GM18519 (cell line): ENCODE data around the gene TUT4.

Experiments used
- ATAC-seq: cut with Tn5 transposase; IDR thresholded peaks from one replicate; pipeline ENCODE4 v1.9.1; 2021; ENCODE audit warnings: mild to moderate bottlenecking, moderate library complexity; ENCODE audit not compliant: unreplicated experiment, low FRiP score

Gene TUT4

DNA sequence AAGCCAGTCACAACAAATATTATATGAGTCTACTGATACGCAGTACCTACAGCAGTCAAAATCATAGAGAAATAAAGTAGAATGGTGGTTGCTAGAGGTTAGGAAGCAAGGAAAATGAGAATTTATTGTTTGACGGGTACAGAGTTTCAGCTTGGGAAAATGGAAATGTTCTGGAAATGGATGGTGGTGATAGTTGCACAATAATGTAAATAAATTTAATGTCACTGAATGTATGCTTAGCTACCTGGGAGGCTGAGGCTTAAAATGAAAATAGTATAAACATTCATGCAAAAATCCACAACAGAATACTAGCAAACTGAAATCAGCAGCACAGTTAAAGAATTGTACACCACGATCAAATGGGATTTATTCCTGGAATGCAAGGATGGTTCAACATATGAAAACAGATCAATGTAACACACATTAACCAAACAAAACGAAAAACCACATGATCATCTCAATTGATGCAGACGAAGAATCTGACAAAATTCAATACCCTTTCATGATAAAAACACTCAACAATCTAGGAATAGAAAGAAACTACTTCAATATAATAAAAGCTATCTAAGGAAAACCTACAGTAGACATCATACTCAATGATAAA, 10.7 kb downstream of the TUT4 start:
- ATAC-seq: no peak

DNA sequence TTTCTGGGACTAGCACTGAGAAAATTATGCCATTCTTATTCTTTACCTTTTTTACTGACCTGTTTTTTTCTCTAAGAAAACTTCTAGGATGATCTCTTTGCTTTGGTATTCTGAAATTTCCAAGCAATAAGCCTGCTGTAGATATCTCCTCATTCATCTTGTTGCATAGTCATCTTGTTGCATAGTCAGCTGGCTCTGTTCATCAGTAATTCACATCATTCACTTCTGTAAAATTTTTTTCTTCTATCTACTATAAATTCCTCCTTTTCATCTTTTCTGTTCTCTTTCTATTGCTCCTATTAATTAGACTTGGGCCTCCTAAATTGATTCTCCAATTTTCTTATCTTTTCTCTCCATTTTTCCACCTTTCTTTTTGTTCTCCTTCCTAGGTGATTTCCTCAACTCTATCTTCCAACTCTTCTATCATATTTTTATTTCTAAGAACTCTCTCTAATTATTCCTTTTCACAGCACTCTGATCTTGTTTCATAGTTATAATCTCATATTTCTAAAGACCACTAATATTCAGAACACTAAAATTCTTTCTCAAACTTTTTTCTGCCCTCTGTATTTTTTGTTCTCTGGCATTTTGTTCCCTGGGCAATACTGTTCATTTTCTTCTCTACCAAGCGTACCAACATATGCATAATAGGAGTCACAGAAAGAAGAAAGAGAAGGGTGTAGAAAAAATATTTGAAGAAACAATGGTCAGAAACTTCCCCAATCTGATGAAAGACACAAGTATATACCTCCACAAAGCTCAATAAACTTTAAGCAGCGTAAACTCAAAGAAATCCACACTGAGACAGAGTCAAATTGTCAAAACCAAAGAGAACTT, 17.7 kb downstream of the TUT4 start:
- no peak for ATAC-seq

DNA sequence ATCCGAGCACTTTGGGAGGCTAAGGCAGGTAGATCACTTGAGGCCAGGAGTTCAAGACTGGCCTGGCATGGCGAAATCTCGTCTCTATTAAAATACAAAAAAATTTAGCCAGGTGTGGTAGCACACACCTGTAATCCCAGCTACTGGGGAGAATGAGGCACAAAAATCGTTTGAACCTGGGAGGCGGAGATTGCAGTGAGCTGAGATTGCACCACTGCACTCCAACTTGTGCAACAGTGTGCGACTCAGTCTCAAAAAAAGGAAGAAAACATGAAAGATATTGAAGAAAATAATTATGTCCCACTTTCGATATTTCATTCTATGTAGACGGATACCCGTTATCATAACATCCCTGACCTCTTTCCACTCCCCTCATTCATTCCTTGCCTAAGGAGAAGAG, 19.2 kb downstream of the TUT4 start:
- no peak for ATAC-seq

DNA sequence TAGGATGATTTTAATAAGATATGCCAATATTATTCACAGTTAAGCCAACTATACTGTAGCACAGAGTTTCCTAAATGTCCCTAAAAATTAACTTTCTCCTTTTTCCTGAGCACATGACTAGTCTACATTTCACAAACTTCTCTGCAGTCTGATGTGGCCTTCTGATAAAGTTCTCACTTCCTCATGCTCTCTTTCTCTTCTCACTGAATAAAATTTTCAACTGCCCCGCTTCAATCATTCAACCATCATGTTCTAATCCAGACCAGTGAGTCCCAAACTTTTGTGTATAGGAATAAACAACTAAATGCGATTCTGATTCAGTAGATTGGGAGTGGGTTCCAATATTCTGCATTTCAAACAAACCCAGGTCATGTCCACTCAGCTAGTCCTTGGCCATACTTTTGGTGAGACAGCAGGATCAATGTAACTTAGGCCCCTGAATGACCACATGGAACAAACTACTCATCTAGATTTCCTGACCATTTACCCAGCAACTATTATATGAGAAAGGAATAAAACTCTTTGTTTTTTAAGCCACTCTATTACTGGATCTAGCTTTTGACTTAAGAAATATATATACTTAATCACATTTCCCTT, 20.1 kb downstream of the TUT4 start:
- no peak for ATAC-seq

DNA sequence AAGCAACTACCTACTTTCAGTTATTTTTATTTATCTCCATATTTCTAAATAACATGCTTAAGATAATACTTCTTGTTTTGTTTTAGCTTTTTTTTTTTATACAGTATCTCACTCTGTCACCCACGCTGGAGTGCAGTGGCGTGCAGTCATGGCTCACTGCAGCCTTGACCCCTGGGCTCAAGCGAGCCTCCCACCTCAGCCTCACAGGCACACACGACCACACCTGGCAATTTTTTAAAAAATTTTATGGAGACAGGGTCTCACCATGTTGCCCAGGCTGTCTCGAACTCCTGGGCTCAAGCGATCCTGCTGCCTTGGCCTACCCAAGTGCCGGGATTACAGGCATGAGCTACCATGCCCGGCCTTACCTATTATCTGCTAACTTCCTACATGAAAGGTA, 20.6 kb downstream of the TUT4 start:
- ATAC-seq: no peak

DNA sequence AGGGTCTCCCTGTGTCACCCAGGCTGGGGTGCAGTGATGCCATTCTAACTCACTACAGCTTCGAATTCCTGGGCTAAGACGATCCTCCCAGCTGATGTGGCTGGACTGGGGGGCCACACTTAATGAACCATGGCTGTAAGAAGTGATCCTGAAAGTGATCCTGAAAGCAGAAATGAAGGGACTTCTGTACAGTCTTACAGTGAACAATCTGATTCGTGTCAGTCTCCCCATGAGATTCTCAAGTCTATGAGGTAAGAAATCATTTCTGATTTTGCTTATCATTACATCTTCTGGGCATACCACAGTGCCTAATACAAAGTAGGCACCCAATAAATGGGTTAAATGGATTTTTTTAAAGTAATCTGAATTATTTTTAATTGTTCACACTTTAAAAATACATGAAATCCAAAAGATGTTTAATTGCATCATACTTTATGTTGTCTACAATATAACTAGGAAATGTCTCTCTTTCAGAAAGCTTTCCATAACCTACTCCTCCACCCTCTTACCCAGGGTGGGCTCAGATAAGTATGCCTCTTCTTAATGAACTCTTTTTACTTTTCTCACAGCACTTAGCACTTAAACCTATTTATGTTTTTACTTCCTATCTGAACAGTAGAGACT, 21.5 kb downstream of the TUT4 start:
- no peak for ATAC-seq

DNA sequence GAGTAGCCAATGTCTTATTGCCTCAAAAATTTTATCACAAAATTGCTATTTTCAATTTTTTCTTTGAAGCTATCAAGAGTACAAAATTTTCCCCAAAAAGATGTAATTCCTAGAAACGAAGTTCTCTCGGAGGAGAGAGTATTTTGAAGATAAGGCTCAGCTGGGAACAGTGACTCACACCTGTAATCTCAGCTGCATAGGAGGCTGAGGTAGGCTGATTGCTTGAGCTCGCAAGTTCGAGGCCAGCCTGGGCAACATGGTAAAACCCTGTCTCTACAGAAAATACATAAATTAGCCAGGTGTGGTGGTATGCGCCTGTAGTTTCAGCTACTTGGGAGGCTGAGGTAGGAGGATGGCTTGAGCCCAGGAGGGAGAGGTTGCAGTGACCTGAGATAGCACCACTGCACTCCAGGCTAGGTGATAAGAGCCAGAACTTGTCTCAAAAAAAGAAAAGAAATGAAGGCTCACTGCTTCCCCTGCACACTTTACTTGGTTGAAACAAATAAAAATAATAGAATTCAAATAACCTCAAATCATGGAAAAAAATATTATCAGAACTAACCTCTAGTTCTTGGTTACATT, 22.2 kb downstream of the TUT4 start:
- ATAC-seq: no peak

DNA sequence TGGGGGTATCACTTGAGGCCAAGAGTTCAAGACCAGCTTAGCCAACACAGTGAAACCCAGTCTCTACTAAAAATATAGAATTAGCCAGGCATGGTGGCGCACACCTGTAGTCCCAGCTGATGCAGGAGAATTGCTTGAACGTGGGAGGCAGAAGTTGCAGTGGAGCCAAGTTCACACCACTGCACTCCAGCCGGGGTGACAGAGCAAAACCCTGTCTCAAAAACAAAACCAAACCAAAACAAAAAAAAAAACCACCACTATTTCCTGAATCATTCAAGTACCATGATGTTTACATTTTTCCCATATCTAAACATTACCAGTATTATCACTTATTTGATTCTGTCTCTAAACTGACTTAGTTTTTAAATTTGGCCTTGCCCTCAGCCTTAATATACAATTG, 29.5 kb downstream of the TUT4 start:
- no peak for ATAC-seq

DNA sequence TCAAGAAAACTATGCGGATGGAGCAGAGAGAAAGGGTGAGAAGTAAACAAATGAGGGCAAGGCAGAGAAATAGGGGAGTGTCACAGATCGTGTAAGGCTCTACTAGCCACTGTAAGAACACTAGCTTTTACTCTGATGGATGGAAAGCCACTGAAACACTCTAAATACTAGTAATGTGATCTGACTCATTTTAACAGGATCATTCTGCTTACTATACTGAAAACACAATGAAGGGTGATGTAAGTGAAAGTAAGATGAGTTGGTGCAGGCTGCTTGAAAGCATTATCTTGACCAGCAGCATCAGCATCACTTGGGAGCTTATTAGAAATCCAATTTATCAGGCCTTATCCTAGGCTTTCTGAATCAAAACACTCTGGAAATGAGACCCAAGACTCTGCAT, 32.7 kb downstream of the TUT4 start:
- ATAC-seq: no peak

DNA sequence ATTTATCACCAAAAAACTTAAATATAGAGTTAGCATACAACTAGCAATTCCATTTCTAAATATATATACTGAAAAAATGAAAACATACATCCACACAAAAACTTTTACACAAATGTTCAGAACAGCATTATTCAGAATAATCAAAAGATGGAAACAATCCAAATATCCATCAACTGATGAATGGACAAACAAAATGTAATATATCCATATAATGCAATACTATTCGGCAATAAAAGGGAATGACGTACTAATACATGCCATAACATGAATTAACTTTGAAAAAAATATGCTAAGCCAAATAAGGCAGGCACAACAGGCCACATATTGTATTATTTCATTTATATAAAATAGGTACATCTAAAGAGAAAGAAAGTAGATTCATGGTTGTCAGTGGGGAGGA, 33.9 kb downstream of the TUT4 start:
- ATAC-seq: no peak

DNA sequence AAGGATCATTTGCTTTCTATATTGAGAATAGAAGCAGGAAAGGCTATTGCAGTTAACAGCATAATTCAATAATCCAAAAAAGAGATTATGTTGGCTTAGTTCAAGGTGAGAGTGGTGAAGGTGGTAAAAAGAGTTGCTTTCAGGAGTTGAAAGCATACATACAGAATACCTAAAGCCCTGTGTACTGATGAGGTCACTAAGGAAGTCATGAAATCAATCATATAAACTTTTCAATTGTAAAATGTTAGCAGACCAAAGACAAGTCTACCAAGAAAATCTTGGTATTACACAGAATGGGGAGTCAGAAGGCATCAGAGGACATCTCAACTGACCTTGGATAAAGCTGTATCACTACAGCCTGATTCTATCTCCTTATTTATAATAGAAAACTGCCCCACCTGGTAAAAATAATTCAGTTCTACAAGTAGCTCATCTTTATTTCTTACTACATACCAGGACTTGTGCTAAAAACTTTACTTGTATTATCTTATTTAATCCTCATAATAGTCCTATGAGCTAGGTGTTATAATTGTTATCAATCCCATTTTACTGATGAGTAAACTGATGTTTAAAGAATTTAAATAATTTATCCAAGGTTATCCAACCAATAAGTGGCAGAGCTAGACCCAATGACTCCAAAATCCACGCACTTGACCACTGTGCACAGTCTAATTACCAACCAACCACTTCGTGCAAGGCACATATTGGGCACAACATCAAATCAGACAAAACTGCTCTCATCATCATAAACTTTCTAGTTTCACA, 40.9 kb downstream of the TUT4 start:
- ATAC-seq: no peak

DNA sequence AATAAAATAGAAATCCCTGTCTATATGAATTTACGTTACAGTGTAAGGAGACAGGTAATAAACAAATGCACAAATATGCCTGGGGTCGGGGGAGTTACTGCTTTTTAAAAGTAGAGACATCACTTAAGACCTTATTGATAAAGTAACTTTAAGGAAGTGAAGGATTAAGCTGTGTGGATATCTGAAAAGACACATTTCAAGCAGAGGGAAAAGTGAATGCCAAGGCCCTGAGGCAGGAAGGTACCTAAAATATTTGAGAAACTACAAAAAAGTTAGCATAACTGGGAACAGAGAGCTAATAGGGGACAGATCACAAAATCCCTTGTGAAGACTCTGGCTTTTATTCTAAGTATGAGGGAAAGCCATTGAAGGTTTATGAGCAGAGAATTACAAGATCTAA, 41.5 kb downstream of the TUT4 start:
- no peak for ATAC-seq

DNA sequence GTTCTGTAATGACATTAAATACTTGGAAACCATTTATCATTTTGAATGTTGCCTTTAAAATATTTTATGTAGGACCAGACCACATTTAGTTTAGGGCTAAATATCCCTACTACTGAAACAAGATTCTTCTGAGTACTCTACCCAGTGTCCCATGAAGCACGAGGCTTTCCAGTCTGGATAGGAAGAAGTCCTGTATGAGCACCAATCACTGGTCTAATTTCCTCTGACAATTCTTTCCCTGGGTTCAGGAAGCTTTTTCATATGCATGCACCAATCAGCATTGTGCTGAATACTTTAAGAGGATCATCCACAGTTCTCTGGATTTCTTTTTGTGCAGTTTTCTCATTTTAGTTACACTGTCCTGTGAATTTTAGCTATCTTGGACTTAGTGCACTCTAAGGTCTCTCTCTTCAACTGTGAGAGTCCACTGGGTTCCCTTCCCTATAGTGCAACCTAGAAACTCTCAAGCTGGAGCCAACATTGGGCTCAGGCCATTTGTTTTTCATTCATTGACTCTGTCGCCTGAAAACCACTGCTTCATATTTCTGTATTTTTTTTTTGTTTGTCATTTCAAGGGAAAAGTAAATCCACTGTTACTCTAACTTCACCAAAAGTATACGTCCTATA, 45.9 kb downstream of the TUT4 start:
- ATAC-seq: no peak

DNA sequence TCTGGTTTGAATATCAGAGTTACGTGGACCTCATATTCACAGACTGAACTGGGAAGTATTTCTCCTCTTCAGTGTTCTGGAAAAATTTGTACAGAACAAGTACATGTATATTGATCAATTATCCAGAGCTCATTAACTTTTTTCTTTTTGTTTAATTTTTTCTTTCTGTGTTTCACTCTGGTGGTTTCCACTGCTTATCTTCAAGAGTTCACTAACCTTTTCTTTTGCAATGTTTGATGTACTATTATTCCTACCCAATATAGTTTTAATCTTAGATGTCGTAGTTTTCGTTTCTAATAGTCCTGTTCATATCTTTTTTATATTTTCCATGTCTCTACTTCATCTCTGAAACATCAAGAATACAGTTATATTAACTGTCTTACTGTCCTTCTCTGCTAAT, 46.5 kb downstream of the TUT4 start:
- ATAC-seq: no peak

DNA sequence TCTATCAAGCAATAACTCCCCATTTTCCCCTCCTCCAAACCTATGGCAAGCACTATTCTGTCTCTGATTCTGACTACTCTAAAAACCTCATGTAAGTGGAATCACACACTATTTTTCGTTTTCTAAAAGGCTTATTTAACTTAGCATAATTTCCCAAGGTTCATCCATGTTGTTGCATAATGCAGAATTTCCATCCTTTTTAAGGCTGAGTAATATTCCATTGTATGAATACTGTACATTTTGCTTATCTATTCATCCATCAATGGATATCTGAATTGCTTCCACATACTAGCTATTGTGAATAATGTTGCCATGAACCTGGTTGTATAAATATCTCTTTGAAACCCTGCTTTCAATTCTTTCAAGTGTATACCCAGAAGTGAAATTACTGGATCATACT, 48.2 kb downstream of the TUT4 start:
- ATAC-seq: no peak

DNA sequence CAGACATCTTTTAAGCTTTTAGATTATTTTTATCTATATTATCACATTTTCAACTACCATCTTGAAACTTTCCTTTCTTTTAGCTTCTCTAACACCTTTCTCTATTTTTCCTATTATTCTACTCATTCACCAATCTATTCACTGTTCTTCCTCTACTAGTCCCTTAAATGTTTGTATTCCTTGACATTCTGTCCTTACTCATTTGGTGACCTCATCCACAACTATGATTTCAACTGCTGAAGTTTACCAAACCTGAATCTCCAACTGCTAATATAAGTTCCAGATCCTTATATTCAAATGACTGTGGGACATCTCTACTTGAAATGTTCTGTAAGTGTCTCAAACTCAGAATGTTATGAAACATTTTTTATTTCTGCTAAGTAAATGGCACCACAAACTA, 49.2 kb downstream of the TUT4 start:
- ATAC-seq: no peak

DNA sequence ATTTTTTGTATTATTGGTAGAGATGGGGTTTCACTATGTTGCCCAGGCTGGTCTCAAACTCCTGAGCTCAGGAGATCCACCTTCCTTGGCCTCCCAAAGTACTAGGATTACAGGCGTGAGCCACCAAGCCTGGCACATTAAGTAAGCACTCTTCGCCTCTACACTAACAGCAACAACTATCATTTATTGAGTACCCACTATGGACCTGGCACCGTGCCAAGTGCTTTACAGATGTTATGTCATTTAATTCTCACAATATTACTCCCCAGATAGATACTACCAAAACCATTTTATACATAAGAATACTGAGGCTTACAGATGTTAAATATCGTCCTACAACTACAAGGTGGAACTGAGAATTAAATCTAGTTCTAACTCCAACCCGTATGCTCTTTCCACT, 50.1 kb downstream of the TUT4 start:
- ATAC-seq: no peak

DNA sequence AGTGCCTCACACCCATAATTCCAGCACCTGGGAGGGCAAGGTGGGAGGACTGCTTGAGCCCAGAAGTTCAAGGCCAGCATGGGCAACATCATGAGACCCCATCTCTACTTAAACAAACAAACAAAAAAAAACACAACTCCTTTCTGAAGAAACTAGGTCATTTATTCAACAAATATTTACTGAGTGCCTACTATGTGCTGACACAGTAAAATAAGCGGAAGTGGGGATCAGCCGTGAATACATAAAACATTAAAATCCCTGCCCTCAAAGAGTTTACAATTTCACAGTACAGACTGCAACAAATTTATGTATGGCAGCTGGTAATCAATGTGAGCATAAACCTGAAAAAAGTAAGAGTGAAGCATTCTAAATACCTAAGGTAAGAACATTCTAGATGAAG, 65.3 kb downstream of the TUT4 start:
- no peak for ATAC-seq

DNA sequence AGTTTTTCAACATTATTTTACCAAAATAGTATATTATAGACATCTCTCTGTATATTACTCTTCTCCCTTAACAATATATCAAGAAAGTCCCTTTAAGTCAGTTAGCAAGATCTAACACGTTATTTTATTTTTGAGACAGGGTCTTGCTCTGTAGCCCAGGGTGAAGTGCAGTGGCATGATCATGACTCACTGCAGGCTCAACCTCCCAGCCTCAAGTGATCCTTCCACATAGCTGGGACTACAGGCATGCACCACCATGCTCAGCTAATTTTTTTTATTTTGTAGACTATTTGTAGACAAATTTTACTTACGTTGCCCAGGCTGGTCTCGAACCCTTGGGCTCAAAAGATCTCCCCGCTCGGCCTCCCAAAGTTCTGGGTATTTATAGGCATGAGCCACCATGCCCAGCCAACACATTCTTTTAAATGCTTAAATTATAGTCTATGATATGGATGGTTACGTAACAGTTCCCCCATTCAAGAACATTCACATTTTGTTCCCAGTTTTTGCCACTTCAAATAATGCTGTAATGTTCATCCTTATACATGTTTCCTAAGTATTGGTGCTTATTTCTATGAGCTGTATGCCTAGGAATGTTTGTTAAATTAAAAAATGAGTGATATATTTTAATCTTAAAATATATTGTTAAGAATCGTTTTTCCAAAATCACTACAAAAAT, 70.4 kb downstream of the TUT4 start:
- no peak for ATAC-seq
